ENCODE measurements around the gene IFNL1. TPM values are rescaled to one million over a fixed set of nuclear protein-coding genes. Genes with fewer than 3 reads are reported as not detected.

Gene IFNL1
- total RNA-seq, 1 experiment from 2014 or later: not detected

DNA sequence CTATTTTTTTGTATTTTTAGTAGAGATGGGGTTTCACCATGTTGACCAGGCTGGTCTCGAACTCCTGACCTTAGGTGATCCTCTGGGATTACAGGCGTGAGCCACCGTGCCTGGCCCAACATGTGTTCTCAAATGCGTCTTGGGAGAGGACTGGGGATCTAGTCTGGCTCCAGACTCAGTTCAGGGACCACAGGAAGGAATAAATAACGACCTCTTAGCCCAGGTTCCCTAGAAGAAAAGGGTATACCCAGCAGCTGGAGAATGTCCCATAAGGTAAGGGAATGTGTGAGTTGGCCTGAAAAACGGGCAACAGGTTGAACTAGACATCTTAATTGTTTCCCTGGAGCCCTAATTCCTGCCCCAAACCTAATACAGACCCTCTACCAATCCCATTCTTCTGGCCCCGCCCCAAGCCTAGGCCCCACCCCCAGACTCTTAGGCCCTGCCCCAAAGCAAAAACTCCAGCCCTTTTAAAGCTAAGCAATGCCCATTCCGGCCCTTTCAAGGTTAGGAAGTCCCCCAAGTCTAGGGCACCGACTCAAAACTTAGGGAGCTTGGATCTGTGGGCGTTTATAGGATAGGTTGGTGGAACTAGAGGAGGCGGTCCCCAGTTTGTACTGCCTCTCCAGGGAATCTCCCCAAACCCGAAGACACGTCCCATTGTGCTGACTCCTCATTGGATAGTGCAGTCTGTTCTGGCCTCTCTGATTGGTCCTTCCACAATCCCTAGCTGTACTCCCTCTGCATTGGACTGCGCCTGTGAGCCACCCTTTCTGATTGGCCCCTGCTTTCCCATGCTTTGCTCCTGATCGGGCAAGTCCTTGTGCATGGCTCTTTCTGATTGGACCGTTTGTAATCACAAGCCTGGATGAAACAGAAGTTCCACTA, 29.8 kb downstream of the IFNL1 start:
- POLR2A ChIA-PET: interaction anchor here (0.5 to 1.1 kb wide), 2 partner anchors 35 to 204 kb away, joined by 3 read pairs; no protein-coding TSS in a partner anchor
- no peak overlapping the region for H3K27ac Mint-ChIP-seq
- DNase-seq (ENCODE audit: low spot score) (peak; percentile 45), ATAC-seq (peak; percentile 63)
- peaks cover 15% of the 10 kb centered on the region for H3K4me1 Mint-ChIP-seq
- 0 out of 2 replicates have a peak, but pooled peaks cover 3% of the 10 kb centered on the region for H3K9me3 Mint-ChIP-seq
- no peaks in the 10 kb centered on the region for H3K36me3 Mint-ChIP-seq
- TF ChIP-seq NFYB (CRISPR knock-in tag; conservative IDR thresholded peaks at IDR 0.05; ENCODE audit: low read depth) (peak; percentile 86), USF2 (CRISPR knock-in tag; IDR thresholded peaks at IDR 0.05) (no peak)
- H3K4me3 Mint-ChIP-seq: no peak overlapping the region
- CTCF ChIA-PET: interaction anchor here (0.6 to 2.7 kb wide), 8 partner anchors 15 to 204 kb away, joined by 3 to 12 read pairs (median 4); partner anchors contain the start of genes SAMD4B and SYCN
- peaks cover 41% of the 10 kb centered on the region for H3K27me3 Mint-ChIP-seq (ENCODE audit: low read depth)

DNA sequence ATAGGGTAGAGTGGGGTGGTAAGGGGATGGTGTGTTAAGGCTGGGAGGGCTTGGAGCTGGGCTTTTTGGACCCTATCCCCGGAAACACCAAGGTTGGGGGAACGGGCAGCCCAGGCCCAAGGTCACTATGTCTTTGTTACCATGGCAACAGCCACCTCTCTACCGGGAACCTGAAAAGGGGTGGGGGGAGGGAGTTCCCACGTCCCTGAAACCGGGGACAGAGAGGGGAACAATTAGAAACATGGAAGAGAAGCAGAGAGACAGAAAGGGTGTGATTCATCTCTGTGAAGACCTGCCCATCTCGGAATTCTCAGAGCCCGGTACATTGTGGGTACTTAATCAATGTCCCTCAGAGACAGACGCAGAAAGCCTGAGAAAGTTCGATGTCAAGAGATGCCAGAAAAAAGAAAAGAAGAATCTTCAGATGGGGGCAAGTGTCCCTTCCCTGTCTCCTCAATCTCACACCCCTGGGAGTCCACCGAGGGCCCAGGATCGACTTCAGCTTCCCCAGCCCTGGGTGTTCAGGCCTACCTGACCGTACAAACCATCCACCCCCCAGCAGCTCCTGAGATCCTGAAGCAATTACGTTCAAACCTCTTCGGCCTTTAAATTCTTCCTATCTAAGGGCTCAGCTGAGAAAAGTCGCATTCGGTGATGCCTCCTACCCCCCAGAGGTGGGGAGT, 31.3 kb downstream of the IFNL1 start:
- DNase-seq (ENCODE audit: low spot score) (no peak), ATAC-seq (no peak)
- TF ChIP-seq CBFB (CRISPR knock-in tag; IDR thresholded peaks at IDR 0.05; ENCODE audit: low read depth) (no peak), ATF3 (CRISPR knock-in tag; conservative IDR thresholded peaks at IDR 0.05) (no peak), RORB (CRISPR knock-in tag; IDR thresholded peaks at IDR 0.05) (no peak), OVOL2 (CRISPR knock-in tag; IDR thresholded peaks at IDR 0.05; ENCODE audit: borderline replicate concordance) (no peak), MLX (CRISPR knock-in tag; IDR thresholded peaks at IDR 0.05) (no peak), RELA (CRISPR knock-in tag; IDR thresholded peaks at IDR 0.05; ENCODE audit: borderline replicate concordance) (no peak), IRF2 (CRISPR knock-in tag; IDR thresholded peaks at IDR 0.05; ENCODE audit: borderline replicate concordance, low read depth) (no peak), SMAD3 (CRISPR knock-in tag; IDR thresholded peaks at IDR 0.05; ENCODE audit: borderline replicate concordance) (no peak), NFE2L1 (CRISPR knock-in tag; IDR thresholded peaks at IDR 0.05) (no peak)
- TF ChIP-seq, protein P1, sequence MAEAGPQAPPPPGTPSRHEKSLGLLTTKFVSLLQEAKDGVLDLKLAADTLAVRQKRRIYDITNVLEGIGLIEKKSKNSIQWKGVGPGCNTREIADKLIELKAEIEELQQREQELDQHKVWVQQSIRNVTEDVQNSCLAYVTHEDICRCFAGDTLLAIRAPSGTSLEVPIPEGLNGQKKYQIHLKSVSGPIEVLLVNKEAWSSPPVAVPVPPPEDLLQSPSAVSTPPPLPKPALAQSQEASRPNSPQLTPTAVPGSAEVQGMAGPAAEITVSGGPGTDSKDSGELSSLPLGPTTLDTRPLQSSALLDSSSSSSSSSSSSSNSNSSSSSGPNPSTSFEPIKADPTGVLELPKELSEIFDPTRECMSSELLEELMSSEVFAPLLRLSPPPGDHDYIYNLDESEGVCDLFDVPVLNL (CRISPR knock-in tag; IDR thresholded peaks at IDR 0.05; ENCODE audit: borderline replicate concordance, low read depth): no peak
- TF ChIP-seq, protein P2, sequence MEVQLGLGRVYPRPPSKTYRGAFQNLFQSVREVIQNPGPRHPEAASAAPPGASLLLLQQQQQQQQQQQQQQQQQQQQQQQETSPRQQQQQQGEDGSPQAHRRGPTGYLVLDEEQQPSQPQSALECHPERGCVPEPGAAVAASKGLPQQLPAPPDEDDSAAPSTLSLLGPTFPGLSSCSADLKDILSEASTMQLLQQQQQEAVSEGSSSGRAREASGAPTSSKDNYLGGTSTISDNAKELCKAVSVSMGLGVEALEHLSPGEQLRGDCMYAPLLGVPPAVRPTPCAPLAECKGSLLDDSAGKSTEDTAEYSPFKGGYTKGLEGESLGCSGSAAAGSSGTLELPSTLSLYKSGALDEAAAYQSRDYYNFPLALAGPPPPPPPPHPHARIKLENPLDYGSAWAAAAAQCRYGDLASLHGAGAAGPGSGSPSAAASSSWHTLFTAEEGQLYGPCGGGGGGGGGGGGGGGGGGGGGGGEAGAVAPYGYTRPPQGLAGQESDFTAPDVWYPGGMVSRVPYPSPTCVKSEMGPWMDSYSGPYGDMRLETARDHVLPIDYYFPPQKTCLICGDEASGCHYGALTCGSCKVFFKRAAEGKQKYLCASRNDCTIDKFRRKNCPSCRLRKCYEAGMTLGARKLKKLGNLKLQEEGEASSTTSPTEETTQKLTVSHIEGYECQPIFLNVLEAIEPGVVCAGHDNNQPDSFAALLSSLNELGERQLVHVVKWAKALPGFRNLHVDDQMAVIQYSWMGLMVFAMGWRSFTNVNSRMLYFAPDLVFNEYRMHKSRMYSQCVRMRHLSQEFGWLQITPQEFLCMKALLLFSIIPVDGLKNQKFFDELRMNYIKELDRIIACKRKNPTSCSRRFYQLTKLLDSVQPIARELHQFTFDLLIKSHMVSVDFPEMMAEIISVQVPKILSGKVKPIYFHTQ (CRISPR knock-in tag; IDR thresholded peaks at IDR 0.05): no peak
- Mint-ChIP-seq H3K36me3 (no peaks in the 10 kb centered on the region), H3K4me3 (no peak overlapping the region), H3K27ac (no peak overlapping the region), H3K27me3 (ENCODE audit: low read depth) (peaks cover 27% of the 10 kb centered on the region), H3K9me3 (0 out of 2 replicates have a peak, but pooled peaks cover 3% of the 10 kb centered on the region), H3K4me1 (peaks cover 11% of the 10 kb centered on the region)
- ChIA-PET CTCF (interaction anchor here (0.5 to 2.7 kb wide), 32 partner anchors 9 to 1130 kb away, joined by 3 to 13 read pairs (median 4); partner anchors contain the start of genes GMFG, MED29, PAF1 and PAK4), POLR2A (no interaction called here)

Measured in WTC11 (cell line).